Testis (tissue), 2 donors: ENCODE results near the gene F8.
"Not testable (repeated sequence)": the region's sequence is repeated elsewhere in the genome, so short reads cannot be mapped to it uniquely, and the experiment has no call there.

Experiments
- CTCF ChIP-seq, 3 experiments: fragments of 450-650 bp in 2 of 3; fragments of 200-600 bp in 1 of 3; sonication (generic) in 1 of 3; IDR thresholded peaks; one replicate each; pipeline ENCODE4 v1.5.1; 2016 to 2019; ENCODE audit warnings: antibody characterized with exemption in 3 of 3, mild to moderate bottlenecking in 2 of 3, moderate library complexity in 1 of 3
- POLR2A ChIP-seq: fragments of 450-650 bp; IDR thresholded peaks from one replicate; pipeline ENCODE4 v1.6.1; 2017; ENCODE audit warnings: antibody characterized with exemption, mild to moderate bottlenecking, moderate library complexity

DNA sequence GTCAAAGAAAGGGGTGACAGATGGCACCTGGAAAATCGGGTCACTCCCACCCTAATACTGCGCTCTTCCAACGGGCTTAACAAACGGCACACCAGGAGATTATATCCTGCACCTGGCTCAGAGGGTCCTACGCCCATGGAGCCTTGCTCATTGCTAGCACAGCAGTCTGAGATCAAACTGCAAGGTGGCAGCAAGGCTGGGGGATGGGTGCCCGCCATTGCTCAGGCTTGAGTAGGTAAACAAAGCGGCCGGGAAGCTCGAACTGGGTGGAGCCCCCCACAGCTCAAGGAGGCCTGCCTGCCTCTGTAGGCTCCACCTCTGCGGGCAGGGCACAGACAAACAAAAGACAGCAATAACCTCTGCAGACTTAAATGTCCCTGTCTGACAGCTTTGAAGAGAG lies 83.3 kb downstream of the F8 start:
- not testable (repeated sequence) for TF ChIP-seq CTCF (IDR thresholded peaks at IDR 0.05); POLR2A
